ENCODE results near the gene AFP. TPM values are rescaled to one million over a fixed set of nuclear protein-coding genes. Genes with fewer than 3 reads are reported as not detected.

The AFP gene
- total and polyA plus RNA-seq, 2 of the 13 experiments (the other 11 are each of a cell fraction or from before 2014, with no cell fraction given): 9,434 to 13,105 TPM

DNA sequence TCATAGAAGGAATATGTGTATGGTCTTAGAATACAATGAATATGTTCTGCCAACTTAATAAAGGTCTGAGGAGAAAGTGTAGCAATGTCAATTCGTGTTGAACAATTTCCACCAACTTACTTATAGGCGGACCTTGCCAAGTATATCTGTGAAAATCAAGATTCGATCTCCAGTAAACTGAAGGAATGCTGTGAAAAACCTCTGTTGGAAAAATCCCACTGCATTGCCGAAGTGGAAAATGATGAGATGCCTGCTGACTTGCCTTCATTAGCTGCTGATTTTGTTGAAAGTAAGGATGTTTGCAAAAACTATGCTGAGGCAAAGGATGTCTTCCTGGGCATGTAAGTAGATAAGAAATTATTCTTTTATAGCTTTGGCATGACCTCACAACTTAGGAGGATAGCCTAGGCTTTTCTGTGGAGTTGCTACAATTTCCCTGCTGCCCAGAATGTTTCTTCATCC, 22.7 kb upstream of the AFP start (continued):
- 0 out of 2 replicates have a peak, but pooled peaks have one; percentile 23 for TF ChIP-seq NKX3-1 (CRISPR knock-in tag; IDR thresholded peaks at IDR 0.05)
- TF ChIP-seq, protein P1, sequence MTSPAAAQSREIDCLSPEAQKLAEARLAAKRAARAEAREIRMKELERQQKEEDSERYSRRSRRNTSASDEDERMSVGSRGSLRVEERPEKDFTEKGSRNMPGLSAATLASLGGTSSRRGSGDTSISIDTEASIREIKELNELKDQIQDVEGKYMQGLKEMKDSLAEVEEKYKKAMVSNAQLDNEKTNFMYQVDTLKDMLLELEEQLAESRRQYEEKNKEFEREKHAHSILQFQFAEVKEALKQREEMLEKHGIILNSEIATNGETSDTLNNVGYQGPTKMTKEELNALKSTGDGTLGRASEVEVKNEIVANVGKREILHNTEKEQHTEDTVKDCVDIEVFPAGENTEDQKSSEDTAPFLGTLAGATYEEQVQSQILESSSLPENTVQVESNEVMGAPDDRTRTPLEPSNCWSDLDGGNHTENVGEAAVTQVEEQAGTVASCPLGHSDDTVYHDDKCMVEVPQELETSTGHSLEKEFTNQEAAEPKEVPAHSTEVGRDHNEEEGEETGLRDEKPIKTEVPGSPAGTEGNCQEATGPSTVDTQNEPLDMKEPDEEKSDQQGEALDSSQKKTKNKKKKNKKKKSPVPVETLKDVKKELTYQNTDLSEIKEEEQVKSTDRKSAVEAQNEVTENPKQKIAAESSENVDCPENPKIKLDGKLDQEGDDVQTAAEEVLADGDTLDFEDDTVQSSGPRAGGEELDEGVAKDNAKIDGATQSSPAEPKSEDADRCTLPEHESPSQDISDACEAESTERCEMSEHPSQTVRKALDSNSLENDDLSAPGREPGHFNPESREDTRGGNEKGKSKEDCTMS (CRISPR knock-in tag; conservative IDR thresholded peaks at IDR 0.05): no peak
- TF ChIP-seq POLR2AphosphoS5 (IDR thresholded peaks at IDR 0.05; ENCODE audit: low read depth, low read length): peak; percentile 83
- TF ChIP-seq ISX (CRISPR knock-in tag; conservative IDR thresholded peaks at IDR 0.05): peak; percentile 63; the same call in 1 of the 2 replicates
- TF ChIP-seq ERF (CRISPR knock-in tag; IDR thresholded peaks at IDR 0.05): no peak
- no peak for TF ChIP-seq ZMYM4 (CRISPR knock-in tag; IDR thresholded peaks at IDR 0.05)
- TF ChIP-seq, protein P2, sequence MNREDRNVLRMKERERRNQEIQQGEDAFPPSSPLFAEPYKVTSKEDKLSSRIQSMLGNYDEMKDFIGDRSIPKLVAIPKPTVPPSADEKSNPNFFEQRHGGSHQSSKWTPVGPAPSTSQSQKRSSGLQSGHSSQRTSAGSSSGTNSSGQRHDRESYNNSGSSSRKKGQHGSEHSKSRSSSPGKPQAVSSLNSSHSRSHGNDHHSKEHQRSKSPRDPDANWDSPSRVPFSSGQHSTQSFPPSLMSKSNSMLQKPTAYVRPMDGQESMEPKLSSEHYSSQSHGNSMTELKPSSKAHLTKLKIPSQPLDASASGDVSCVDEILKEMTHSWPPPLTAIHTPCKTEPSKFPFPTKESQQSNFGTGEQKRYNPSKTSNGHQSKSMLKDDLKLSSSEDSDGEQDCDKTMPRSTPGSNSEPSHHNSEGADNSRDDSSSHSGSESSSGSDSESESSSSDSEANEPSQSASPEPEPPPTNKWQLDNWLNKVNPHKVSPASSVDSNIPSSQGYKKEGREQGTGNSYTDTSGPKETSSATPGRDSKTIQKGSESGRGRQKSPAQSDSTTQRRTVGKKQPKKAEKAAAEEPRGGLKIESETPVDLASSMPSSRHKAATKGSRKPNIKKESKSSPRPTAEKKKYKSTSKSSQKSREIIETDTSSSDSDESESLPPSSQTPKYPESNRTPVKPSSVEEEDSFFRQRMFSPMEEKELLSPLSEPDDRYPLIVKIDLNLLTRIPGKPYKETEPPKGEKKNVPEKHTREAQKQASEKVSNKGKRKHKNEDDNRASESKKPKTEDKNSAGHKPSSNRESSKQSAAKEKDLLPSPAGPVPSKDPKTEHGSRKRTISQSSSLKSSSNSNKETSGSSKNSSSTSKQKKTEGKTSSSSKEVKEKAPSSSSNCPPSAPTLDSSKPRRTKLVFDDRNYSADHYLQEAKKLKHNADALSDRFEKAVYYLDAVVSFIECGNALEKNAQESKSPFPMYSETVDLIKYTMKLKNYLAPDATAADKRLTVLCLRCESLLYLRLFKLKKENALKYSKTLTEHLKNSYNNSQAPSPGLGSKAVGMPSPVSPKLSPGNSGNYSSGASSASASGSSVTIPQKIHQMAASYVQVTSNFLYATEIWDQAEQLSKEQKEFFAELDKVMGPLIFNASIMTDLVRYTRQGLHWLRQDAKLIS (CRISPR knock-in tag; IDR thresholded peaks at IDR 0.05): peak; percentile 91
- TF ChIP-seq, protein P3, sequence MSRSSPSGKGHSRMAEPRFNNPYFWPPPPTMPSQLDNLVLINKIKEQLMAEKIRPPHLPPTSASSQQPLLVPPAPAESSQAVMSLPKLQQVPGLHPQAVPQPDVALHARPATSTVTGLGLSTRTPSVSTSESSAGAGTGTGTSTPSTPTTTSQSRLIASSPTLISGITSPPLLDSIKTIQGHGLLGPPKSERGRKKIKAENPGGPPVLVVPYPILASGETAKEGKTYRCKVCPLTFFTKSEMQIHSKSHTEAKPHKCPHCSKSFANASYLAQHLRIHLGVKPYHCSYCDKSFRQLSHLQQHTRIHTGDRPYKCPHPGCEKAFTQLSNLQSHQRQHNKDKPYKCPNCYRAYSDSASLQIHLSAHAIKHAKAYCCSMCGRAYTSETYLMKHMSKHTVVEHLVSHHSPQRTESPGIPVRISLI (CRISPR knock-in tag; IDR thresholded peaks at IDR 0.05; ENCODE audit: borderline replicate concordance): no peak
- TF ChIP-seq, protein P4, sequence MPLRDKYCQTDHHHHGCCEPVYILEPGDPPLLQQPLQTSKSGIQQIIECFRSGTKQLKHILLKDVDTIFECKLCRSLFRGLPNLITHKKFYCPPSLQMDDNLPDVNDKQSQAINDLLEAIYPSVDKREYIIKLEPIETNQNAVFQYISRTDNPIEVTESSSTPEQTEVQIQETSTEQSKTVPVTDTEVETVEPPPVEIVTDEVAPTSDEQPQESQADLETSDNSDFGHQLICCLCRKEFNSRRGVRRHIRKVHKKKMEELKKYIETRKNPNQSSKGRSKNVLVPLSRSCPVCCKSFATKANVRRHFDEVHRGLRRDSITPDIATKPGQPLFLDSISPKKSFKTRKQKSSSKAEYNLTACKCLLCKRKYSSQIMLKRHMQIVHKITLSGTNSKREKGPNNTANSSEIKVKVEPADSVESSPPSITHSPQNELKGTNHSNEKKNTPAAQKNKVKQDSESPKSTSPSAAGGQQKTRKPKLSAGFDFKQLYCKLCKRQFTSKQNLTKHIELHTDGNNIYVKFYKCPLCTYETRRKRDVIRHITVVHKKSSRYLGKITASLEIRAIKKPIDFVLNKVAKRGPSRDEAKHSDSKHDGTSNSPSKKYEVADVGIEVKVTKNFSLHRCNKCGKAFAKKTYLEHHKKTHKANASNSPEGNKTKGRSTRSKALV (CRISPR knock-in tag; IDR thresholded peaks at IDR 0.05): 0 out of 2 replicates have a peak, but pooled peaks have one; percentile 14
- TF ChIP-seq, protein P5, sequence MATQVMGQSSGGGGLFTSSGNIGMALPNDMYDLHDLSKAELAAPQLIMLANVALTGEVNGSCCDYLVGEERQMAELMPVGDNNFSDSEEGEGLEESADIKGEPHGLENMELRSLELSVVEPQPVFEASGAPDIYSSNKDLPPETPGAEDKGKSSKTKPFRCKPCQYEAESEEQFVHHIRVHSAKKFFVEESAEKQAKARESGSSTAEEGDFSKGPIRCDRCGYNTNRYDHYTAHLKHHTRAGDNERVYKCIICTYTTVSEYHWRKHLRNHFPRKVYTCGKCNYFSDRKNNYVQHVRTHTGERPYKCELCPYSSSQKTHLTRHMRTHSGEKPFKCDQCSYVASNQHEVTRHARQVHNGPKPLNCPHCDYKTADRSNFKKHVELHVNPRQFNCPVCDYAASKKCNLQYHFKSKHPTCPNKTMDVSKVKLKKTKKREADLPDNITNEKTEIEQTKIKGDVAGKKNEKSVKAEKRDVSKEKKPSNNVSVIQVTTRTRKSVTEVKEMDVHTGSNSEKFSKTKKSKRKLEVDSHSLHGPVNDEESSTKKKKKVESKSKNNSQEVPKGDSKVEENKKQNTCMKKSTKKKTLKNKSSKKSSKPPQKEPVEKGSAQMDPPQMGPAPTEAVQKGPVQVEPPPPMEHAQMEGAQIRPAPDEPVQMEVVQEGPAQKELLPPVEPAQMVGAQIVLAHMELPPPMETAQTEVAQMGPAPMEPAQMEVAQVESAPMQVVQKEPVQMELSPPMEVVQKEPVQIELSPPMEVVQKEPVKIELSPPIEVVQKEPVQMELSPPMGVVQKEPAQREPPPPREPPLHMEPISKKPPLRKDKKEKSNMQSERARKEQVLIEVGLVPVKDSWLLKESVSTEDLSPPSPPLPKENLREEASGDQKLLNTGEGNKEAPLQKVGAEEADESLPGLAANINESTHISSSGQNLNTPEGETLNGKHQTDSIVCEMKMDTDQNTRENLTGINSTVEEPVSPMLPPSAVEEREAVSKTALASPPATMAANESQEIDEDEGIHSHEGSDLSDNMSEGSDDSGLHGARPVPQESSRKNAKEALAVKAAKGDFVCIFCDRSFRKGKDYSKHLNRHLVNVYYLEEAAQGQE (IDR thresholded peaks at IDR 0.05; ENCODE audit: borderline replicate concordance in 1 of 2, low read depth in 1 of 2, low read length in 2 of 2): peak in 1 of 2 experiments; percentile 39; a peak in 1 of 4 replicates
- TF ChIP-seq ZBTB1 (CRISPR knock-in tag; IDR thresholded peaks at IDR 0.05; ENCODE audit: borderline replicate concordance): no peak
- TF ChIP-seq TSC22D2 (CRISPR knock-in tag; IDR thresholded peaks at IDR 0.05; ENCODE audit: borderline replicate concordance): peak; percentile 42; the same call in 1 of the 2 replicates
- TF ChIP-seq, protein P6, sequence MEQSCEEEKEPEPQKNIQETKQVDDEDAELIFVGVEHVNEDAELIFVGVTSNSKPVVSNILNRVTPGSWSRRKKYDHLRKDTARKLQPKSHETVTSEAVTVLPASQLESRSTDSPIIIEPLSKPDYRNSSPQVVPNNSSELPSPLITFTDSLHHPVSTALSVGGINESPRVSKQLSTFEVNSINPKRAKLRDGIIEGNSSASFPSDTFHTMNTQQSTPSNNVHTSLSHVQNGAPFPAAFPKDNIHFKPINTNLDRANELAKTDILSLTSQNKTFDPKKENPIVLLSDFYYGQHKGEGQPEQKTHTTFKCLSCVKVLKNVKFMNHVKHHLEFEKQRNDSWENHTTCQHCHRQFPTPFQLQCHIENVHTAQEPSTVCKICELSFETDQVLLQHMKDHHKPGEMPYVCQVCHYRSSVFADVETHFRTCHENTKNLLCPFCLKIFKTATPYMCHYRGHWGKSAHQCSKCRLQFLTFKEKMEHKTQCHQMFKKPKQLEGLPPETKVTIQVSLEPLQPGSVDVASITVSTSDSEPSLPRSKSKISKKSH (CRISPR knock-in tag; IDR thresholded peaks at IDR 0.05; ENCODE audit: borderline replicate concordance): no peak
